Testis (tissue), 3 donors: ENCODE measurements around the gene PLIN1. TPM values are rescaled to one million over a fixed set of nuclear protein-coding genes. Genes with fewer than 3 reads are reported as not detected.

Source experiments
- DNase-seq: peaks from one replicate; pipeline ENCODE4 v3.0.0-alpha.2; 2019
- H3K27ac ChIP-seq, 2 donors: fragments of 200-600 bp; sonication (generic); one replicate each; pipeline ENCODE4 v1.5.1; 2019
- H3K27me3 ChIP-seq: fragments of 200-600 bp; sonication (generic); one replicate; pipeline ENCODE4 v1.5.1; 2019
- H3K36me3 ChIP-seq: fragments of 200-600 bp; sonication (generic); one replicate; pipeline ENCODE4 v1.5.1; 2017; ENCODE audit warnings: low read depth; ENCODE audit errors: missing control alignments
- H3K4me1 ChIP-seq: fragments of 200-600 bp; sonication (generic); one replicate; pipeline ENCODE4 v1.5.1; 2019
- H3K4me3 ChIP-seq, 2 donors: fragments of 200-600 bp; sonication (generic); one replicate each; pipeline ENCODE4 v1.5.1; 2017 to 2019
- H3K9me3 ChIP-seq: fragments of 200-600 bp; sonication (generic); one replicate; pipeline ENCODE4 v1.5.1; 2017
- POLR2A ChIP-seq: fragments of 450-650 bp; IDR thresholded peaks from one replicate; pipeline ENCODE4 v1.6.1; 2017; ENCODE audit warnings: antibody characterized with exemption, mild to moderate bottlenecking, moderate library complexity
- WGBS, 2 donors: methylation state at CpG; one replicate each; pipeline ENCODE4 v1.1.5; 2018; 5-methylcytosine and 5-hydroxymethylcytosine counted together
- intact Hi-C: fragments of 100-400 bp; cut with DNase I; formaldehyde crosslinking; loops from one replicate; pipeline ENCODE4 v1.15.1; 2023; ENCODE audit warnings: low total_unique reads
- polyA plus RNA-seq: library from polyadenylated mRNA; stranded (reverse); fragments of 350-450 nt; fragmentation: Illumina TruSeq; extraction: RNeasy Lipid Tissue Mini Kit (QIAGEN cat#74804); gene quantifications from one replicate; pipeline ENCODE4 v1.2.3, GENCODE V29; 2014; ENCODE audit warnings: low read depth, low replicate concordance; ENCODE audit not compliant: insufficient read depth
- total RNA-seq, 2 donors: library from RNA; depleted of rRNA; stranded (reverse); fragments of >200 nt; gene quantifications; one replicate each; pipeline ENCODE4 v1.2.3, GENCODE V29; 2016
- TF ChIP-seq, protein P1 (sequence below), 3 experiments: fragments of 450-650 bp in 2 of 3; fragments of 200-600 bp in 1 of 3; sonication (generic) in 1 of 3; IDR thresholded peaks; one replicate each; pipeline ENCODE4 v1.5.1; 2016 to 2019; ENCODE audit warnings: antibody characterized with exemption in 3 of 3, mild to moderate bottlenecking in 2 of 3, moderate library complexity in 1 of 3

Gene PLIN1
- total and polyA plus RNA-seq, 3 donors from 2014 or later: 9.1 to 18.5 (median 13.5) TPM

- no peak overlapping the region for H3K4me3 ChIP-seq
- no peaks in the 10 kb centered on the region for H3K27me3 ChIP-seq
- WGBS, 2 donors: 84 to 91% methylated on average over 2 of the region's 2 CpGs
- no peak for TF ChIP-seq POLR2A
- TF ChIP-seq, protein P1, sequence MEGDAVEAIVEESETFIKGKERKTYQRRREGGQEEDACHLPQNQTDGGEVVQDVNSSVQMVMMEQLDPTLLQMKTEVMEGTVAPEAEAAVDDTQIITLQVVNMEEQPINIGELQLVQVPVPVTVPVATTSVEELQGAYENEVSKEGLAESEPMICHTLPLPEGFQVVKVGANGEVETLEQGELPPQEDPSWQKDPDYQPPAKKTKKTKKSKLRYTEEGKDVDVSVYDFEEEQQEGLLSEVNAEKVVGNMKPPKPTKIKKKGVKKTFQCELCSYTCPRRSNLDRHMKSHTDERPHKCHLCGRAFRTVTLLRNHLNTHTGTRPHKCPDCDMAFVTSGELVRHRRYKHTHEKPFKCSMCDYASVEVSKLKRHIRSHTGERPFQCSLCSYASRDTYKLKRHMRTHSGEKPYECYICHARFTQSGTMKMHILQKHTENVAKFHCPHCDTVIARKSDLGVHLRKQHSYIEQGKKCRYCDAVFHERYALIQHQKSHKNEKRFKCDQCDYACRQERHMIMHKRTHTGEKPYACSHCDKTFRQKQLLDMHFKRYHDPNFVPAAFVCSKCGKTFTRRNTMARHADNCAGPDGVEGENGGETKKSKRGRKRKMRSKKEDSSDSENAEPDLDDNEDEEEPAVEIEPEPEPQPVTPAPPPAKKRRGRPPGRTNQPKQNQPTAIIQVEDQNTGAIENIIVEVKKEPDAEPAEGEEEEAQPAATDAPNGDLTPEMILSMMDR (IDR thresholded peaks at IDR 0.05): no peak
- no peaks in the 10 kb centered on the region for H3K36me3 ChIP-seq
- intact Hi-C loops: no loop called here
- no peak overlapping the region for H3K27ac ChIP-seq
- H3K9me3 ChIP-seq: no peaks in the 10 kb centered on the region
- no peaks in the 10 kb centered on the region for H3K4me1 ChIP-seq
- no peak for DNase-seq
These were observed 35.6 kb upstream of the PLIN1 start for GRCh38 chr15:89714775-89715174.

DNA sequence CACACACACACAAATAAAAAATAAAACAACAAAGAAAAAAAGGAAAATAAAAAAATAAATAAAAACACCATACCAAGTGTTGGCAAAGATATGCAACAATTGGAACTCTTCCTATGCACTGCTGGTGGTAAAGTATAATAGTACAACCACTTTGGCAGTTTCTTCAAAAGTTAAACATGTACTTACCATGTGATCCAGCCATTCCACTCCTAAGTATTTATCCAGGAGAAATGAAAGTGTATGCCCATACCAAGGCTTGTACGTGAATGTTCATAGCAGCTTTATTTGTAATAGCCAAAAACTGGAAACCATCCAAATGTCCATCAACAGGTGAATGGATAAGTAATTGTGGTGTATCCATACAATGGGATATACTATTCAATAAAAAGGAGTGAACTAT, 28.4 kb upstream of the PLIN1 start:
- 85 to 92% methylated on average over 1 of the region's 1 CpG for WGBS, 2 donors
- DNase-seq: no peak
- intact Hi-C loops: no loop called here
- Histone ChIP-seq H3K36me3 (no peaks in the 10 kb centered on the region), H3K27me3 (no peaks in the 10 kb centered on the region), H3K4me1 (no peaks in the 10 kb centered on the region), H3K27ac (no peak overlapping the region), H3K4me3 (no peak overlapping the region), H3K9me3 (no peaks in the 10 kb centered on the region)
- TF ChIP-seq POLR2A: no peak
- TF ChIP-seq, protein P1 (IDR thresholded peaks at IDR 0.05): no peak

- intact Hi-C loops: no loop called here
- no peak for TF ChIP-seq POLR2A
- TF ChIP-seq, protein P1 (IDR thresholded peaks at IDR 0.05): no peak
- H3K27me3 ChIP-seq: no peaks in the 10 kb centered on the region
These were observed 25.2 kb upstream of the PLIN1 start for GRCh38 chr15:89704411-89704810.

GRCh38 chr15:89695198-89695597, 16.0 kb upstream of the PLIN1 start:
- H3K9me3 ChIP-seq: no peaks in the 10 kb centered on the region
- H3K4me3 ChIP-seq: no peak overlapping the region
- intact Hi-C loops: no loop called here
- 68 to 71% methylated on average over 1 of the region's 1 CpG for WGBS, 2 donors
- no peak for DNase-seq
- no peaks in the 10 kb centered on the region for H3K36me3 ChIP-seq
- H3K4me1 ChIP-seq: no peaks in the 10 kb centered on the region
- TF ChIP-seq POLR2A: no peak
- TF ChIP-seq, protein P1 (IDR thresholded peaks at IDR 0.05): no peak
- H3K27me3 ChIP-seq: no peaks in the 10 kb centered on the region
- no peak overlapping the region for H3K27ac ChIP-seq

More at GRCh38 chr15:89704411-89704810, 25.2 kb upstream of the PLIN1 start:
- no peak overlapping the region for H3K27ac ChIP-seq
- H3K4me1 ChIP-seq: no peaks in the 10 kb centered on the region
- DNase-seq: no peak
- no peaks in the 10 kb centered on the region for H3K36me3 ChIP-seq
- no peak overlapping the region for H3K4me3 ChIP-seq
- no peaks in the 10 kb centered on the region for H3K9me3 ChIP-seq

DNA sequence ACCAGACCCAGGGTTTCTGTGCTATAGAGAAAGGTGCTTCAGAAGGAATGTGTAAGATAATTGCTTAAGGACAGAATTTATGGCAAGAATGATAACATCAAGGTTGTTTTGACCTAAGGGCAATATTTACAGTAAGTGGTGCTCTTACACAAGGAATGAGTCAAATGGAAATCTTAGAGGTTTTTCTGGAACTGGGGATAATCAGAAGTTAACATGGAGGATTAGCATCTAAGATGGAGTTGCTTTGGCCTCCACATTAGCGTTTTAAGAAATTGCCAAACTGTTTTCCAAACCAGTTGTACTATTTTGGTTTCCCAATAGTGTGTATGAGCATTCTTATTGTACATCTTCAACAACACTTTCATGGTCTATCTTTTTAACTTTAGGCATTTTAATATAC, 14.5 kb upstream of the PLIN1 start:
- 77 to 86% methylated on average over 1 of the region's 1 CpG for WGBS, 2 donors
- intact Hi-C loops: no loop called here

More for the DNA sequence above, 14.5 kb upstream of the PLIN1 start:
- Histone ChIP-seq H3K9me3 (no peaks in the 10 kb centered on the region), H3K27ac (no peak overlapping the region), H3K4me1 (no peaks in the 10 kb centered on the region), H3K4me3 (no peak overlapping the region), H3K36me3 (no peaks in the 10 kb centered on the region), H3K27me3 (no peaks in the 10 kb centered on the region)
- TF ChIP-seq POLR2A: no peak
- TF ChIP-seq, protein P1 (IDR thresholded peaks at IDR 0.05): no peak
- DNase-seq: no peak
